H9 (cell line): ENCODE measurements around the gene RAI1. TPM values are rescaled to one million over a fixed set of nuclear protein-coding genes. Genes with fewer than 3 reads are reported as not detected.

Experiments used
- DNase-seq: peaks from one replicate; pipeline ENCODE4 v3.0.0-alpha.2; 2017
- H2AFZ ChIP-seq: one replicate; pipeline ENCODE4 v1.6.1; 2013; ENCODE audit warnings: mild to moderate bottlenecking, low read length, control low read depth, moderate library complexity
- H2AK5ac ChIP-seq: 2 replicates; pipeline ENCODE4 v1.6.1; 2013; ENCODE audit warnings: low read length, control low read depth, mixed read lengths; ENCODE audit not compliant: insufficient read length
- H2BK120ac ChIP-seq: one replicate; pipeline ENCODE4 v1.6.1; 2013; ENCODE audit warnings: low read depth, mild to moderate bottlenecking, low read length, control low read depth, inconsistent platforms; ENCODE audit not compliant: poor library complexity, severe bottlenecking
- H2BK12ac ChIP-seq: 2 replicates; pipeline ENCODE4 v1.6.1; 2013; ENCODE audit warnings: low read length, control low read depth, mixed read lengths, low read depth; ENCODE audit not compliant: insufficient read length
- H2BK15ac ChIP-seq: 2 replicates; pipeline ENCODE4 v1.6.1; 2013; ENCODE audit warnings: low read depth, low read length, control low read depth
- H2BK20ac ChIP-seq: one replicate; pipeline ENCODE4 v1.6.1; 2013; ENCODE audit warnings: low read depth, mild to moderate bottlenecking, low read length, control low read depth, inconsistent platforms; ENCODE audit not compliant: poor library complexity, severe bottlenecking
- H2BK5ac ChIP-seq: 2 replicates; pipeline ENCODE4 v1.6.1; 2013; ENCODE audit warnings: low read length, control low read depth, mixed read lengths; ENCODE audit not compliant: insufficient read length
- H3K14ac ChIP-seq: 2 replicates; pipeline ENCODE4 v1.6.1; 2013; ENCODE audit warnings: low read length, control low read depth; ENCODE audit not compliant: insufficient read depth
- H3K18ac ChIP-seq: 2 replicates; pipeline ENCODE4 v1.6.1; 2013; ENCODE audit warnings: low read depth, mild to moderate bottlenecking, mixed read lengths, low read length, control low read depth; ENCODE audit not compliant: insufficient read length
- H3K23ac ChIP-seq: 2 replicates; pipeline ENCODE4 v1.6.1; 2013; ENCODE audit warnings: low read length, control low read depth, mixed read lengths, low read depth; ENCODE audit not compliant: insufficient read length
- H3K23me2 ChIP-seq: 2 replicates; pipeline ENCODE4 v1.6.1; 2013; ENCODE audit warnings: low read depth, mild to moderate bottlenecking, mixed read lengths, low read length, control low read depth; ENCODE audit not compliant: insufficient read length, poor library complexity, severe bottlenecking
- H3K27ac ChIP-seq: 2 replicates; pipeline ENCODE4 v1.5.1; 2013; ENCODE audit warnings: low read length, control low read depth, mixed read lengths, low read depth; ENCODE audit not compliant: insufficient read length
- H3K27me3 ChIP-seq: 2 replicates; pipeline ENCODE4 v1.6.1; 2013; ENCODE audit warnings: low read length, control low read depth, inconsistent platforms; ENCODE audit not compliant: insufficient read depth
- H3K4ac ChIP-seq: 2 replicates; pipeline ENCODE4 v1.6.1; 2013; ENCODE audit warnings: low read depth, mild to moderate bottlenecking, control low read depth, inconsistent platforms, low read length, moderate library complexity
- H3K4me1 ChIP-seq: 2 replicates; pipeline ENCODE4 v1.6.1; 2013; ENCODE audit warnings: low read length, control low read depth, inconsistent platforms; ENCODE audit not compliant: insufficient read depth
- H3K4me2 ChIP-seq: 2 replicates; pipeline ENCODE4 v1.6.1; 2013; ENCODE audit warnings: low read length, control low read depth, mixed read lengths; ENCODE audit not compliant: insufficient read length, insufficient read depth
- H3K56ac ChIP-seq: 2 replicates; pipeline ENCODE4 v1.6.1; 2013; ENCODE audit warnings: low read depth, mild to moderate bottlenecking, mixed read lengths, low read length, control low read depth; ENCODE audit not compliant: insufficient read length
- H3K79me1 ChIP-seq: 2 replicates; pipeline ENCODE4 v1.6.1; 2013; ENCODE audit warnings: low read depth, mild to moderate bottlenecking, moderate library complexity, low read length, control low read depth, inconsistent platforms; ENCODE audit not compliant: insufficient read depth, poor library complexity, severe bottlenecking
- H3K79me2 ChIP-seq: 2 replicates; pipeline ENCODE4 v1.6.1; 2013; ENCODE audit warnings: low read length, control low read depth, inconsistent platforms; ENCODE audit not compliant: insufficient read depth
- H3K9ac ChIP-seq: 2 replicates; pipeline ENCODE4 v1.6.1; 2013; ENCODE audit warnings: low read length, control low read depth, mixed read lengths; ENCODE audit not compliant: insufficient read length; ENCODE audit errors: extremely low read depth
- H3K9me3 ChIP-seq: one replicate; pipeline ENCODE4 v1.6.1; 2013; ENCODE audit warnings: low read depth, low read length, inconsistent platforms; ENCODE audit not compliant: control insufficient read depth
- H3T11ph ChIP-seq: one replicate; pipeline ENCODE4 v1.6.1; 2013; ENCODE audit warnings: mild to moderate bottlenecking, low read length, control low read depth, inconsistent platforms
- H4K20me1 ChIP-seq: one replicate; pipeline ENCODE4 v1.6.1; 2013; ENCODE audit not compliant: control insufficient read depth, insufficient read length, insufficient read depth
- H4K5ac ChIP-seq: 2 replicates; pipeline ENCODE4 v1.6.1; 2013; ENCODE audit warnings: low read depth, mild to moderate bottlenecking, mixed read lengths, low read length, control low read depth; ENCODE audit not compliant: insufficient read length
- H4K8ac ChIP-seq: replicated peaks from 2 replicates; pipeline ENCODE4 v1.6.1; 2013; ENCODE audit warnings: low read length, control low read depth, mixed read lengths, low read depth; ENCODE audit not compliant: insufficient read length
- H4K91ac ChIP-seq: 2 replicates; pipeline ENCODE4 v1.6.1; 2013; ENCODE audit warnings: low read depth, mild to moderate bottlenecking, moderate library complexity, mixed read lengths, low read length, control low read depth; ENCODE audit not compliant: insufficient read length
- H3K27ac Mint-ChIP-seq, 3 experiments: 2 replicates in 2 of 3; 3 replicates in 1 of 3; pipeline ENCODE4 v1.8.0; 2020 to 2021; ENCODE audit warnings: mixed read lengths in 3 of 3, mild to moderate bottlenecking in 1 of 3, moderate library complexity in 1 of 3
- H3K27me3 Mint-ChIP-seq: 2 replicates; pipeline ENCODE4 v1.8.0; 2021; ENCODE audit warnings: low read depth, mild to moderate bottlenecking, moderate library complexity, mixed read lengths
- H3K36me3 Mint-ChIP-seq, 3 experiments: 2 replicates in 2 of 3; 3 replicates in 1 of 3; pipeline ENCODE4 v1.8.0; 2020 to 2021; ENCODE audit warnings: low read depth in 3 of 3, mixed read lengths in 3 of 3; ENCODE audit not compliant: insufficient read depth in 1 of 3
- H3K4me1 Mint-ChIP-seq, 2 experiments: 2 replicates each; pipeline ENCODE4 v1.8.0; 2020; ENCODE audit warnings: mixed read lengths in 2 of 2
- H3K4me3 Mint-ChIP-seq, 2 experiments: 2 replicates in 1 of 2; 3 replicates in 1 of 2; pipeline ENCODE4 v1.8.0; 2020 to 2021; ENCODE audit warnings: mild to moderate bottlenecking in 2 of 2, mixed read lengths in 2 of 2, moderate library complexity in 1 of 2
- H3K9me3 Mint-ChIP-seq, 2 experiments: 2 replicates in 1 of 2; 3 replicates in 1 of 2; pipeline ENCODE4 v1.8.0; 2020; ENCODE audit warnings: mild to moderate bottlenecking in 2 of 2, mixed read lengths in 2 of 2, moderate library complexity in 1 of 2
- WGBS: extraction: QIAGEN DNeasy Blood & Tissue Kit; methylation state at CpG from one replicate; pipeline ENCODE4 v1.1.7; 2013; ENCODE audit warnings: missing lambda C conversion rate, low lambda C conversion rate, mixed read lengths; ENCODE audit not compliant: insufficient read length; ENCODE audit errors: extremely low coverage; 5-methylcytosine and 5-hydroxymethylcytosine counted together
- total RNA-seq: library from RNA; stranded (reverse); gene quantifications from 2 replicates; pipeline ENCODE4 v1.2.1, GENCODE V29; 2021
- TF ChIP-seq, protein P1 (sequence below): fragments of 200-600 bp; sonication (generic); conservative IDR thresholded peaks from 3 replicates; pipeline ENCODE4 v1.8.0; 2021; ENCODE audit warnings: antibody characterized with exemption, mild to moderate bottlenecking

The RAI1 gene
- total RNA-seq, 1 experiment from 2014 or later: 1.5 TPM

DNA sequence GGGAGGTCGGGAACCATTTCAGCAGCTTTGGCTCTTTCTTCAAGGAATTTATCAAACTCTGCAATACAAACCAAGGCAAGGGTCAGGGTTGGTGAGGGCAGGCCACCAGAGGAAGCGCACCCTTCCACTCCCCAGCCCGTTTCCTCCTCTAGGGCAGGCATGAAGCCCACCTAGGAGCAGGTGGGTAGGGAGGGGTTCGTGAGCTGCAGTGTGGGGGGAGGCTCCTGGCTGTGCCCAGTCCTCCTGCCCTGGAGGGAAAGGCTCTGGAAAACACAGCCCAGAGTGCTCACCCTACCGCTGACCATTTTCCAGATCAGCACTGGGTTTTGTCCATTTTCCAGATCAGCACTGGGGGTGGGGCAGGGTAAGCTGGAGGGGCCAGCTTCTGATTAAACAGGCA lies 166.5 kb downstream of the RAI1 start:
- DNase-seq: no peak
- WGBS: no CpG with 5 or more reads among the region's 5 CpGs
- Histone ChIP-seq H3K27ac (no peak overlapping the region), H3K23ac (no peak overlapping the region), H4K20me1 (no peaks in the 10 kb centered on the region), H3K4ac (no peak overlapping the region), H2BK120ac (no peak overlapping the region), H2BK12ac (no peak overlapping the region), H2BK15ac (no peak overlapping the region), H3K14ac (no peak overlapping the region), H3K18ac (no peak overlapping the region), H3K9me3 (no peaks in the 10 kb centered on the region), H4K5ac (no peak overlapping the region), H2BK20ac (no peak overlapping the region), H3K56ac (no peak overlapping the region), H3K4me2 (no peak overlapping the region), H3T11ph (no peak overlapping the region), H4K8ac (no peak overlapping the region), H4K91ac (no peak overlapping the region), H3K23me2 (no peaks in the 10 kb centered on the region), H3K27me3 (no peaks in the 10 kb centered on the region), H3K79me1 (no peaks in the 10 kb centered on the region), H2AFZ (no peak overlapping the region), H2AK5ac (no peak overlapping the region), H2BK5ac (no peak overlapping the region), H3K9ac (no peak overlapping the region), H3K79me2 (no peaks in the 10 kb centered on the region), H3K4me1 (no peaks in the 10 kb centered on the region; the same call in 1 of the 2 replicates)
- TF ChIP-seq, protein P1, sequence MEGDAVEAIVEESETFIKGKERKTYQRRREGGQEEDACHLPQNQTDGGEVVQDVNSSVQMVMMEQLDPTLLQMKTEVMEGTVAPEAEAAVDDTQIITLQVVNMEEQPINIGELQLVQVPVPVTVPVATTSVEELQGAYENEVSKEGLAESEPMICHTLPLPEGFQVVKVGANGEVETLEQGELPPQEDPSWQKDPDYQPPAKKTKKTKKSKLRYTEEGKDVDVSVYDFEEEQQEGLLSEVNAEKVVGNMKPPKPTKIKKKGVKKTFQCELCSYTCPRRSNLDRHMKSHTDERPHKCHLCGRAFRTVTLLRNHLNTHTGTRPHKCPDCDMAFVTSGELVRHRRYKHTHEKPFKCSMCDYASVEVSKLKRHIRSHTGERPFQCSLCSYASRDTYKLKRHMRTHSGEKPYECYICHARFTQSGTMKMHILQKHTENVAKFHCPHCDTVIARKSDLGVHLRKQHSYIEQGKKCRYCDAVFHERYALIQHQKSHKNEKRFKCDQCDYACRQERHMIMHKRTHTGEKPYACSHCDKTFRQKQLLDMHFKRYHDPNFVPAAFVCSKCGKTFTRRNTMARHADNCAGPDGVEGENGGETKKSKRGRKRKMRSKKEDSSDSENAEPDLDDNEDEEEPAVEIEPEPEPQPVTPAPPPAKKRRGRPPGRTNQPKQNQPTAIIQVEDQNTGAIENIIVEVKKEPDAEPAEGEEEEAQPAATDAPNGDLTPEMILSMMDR: no peak
- Mint-ChIP-seq H3K27me3 (no peaks in the 10 kb centered on the region; the same call in 1 of the 2 replicates), H3K4me3 (peak overlapping the region in 1 of 2 experiments; percentile 23; a peak in 2 of 5 replicates), H3K27ac (peak overlapping the region in 1 of 3 experiments; percentile 67; a peak in 1 of 7 replicates), H3K4me1 (peaks cover 42 to 64% of the 10 kb centered on the region in 2 experiments), H3K36me3 (no peaks in the 10 kb centered on the region), H3K9me3 (no peaks in the 10 kb centered on the region)
